ENCODE results near the gene ICA1.

- TF ChIP-seq CTCF (conservative IDR thresholded peaks at IDR 0.05; ENCODE audit: low read length), result no peak
- TF ChIP-seq EZH2phosphoT487 (IDR thresholded peaks at IDR 0.05; ENCODE audit: borderline replicate concordance), result no peak
Observed at GRCh38 chr7:8282162-8282561, 20.2 kb upstream of the ICA1 start.
